Gastrocnemius medialis (tissue), 4 donors: ENCODE measurements around the gene TYK2.
"Not testable (repeated sequence)": the region's sequence is repeated elsewhere in the genome, so short reads cannot be mapped to it uniquely, and the experiment has no call there.

Experiments
- POLR2A ChIP-seq, 2 donors: fragments of 450-650 bp; IDR thresholded peaks; one replicate each; pipeline ENCODE4 v1.6.1; 2017; ENCODE audit warnings: antibody characterized with exemption in 2 of 2, mild to moderate bottlenecking in 2 of 2, moderate library complexity in 2 of 2
- TF ChIP-seq, protein P1 (sequence below), 5 experiments: fragments of 450-650 bp in 3 of 5; fragments of 200-600 bp in 2 of 5; sonication (generic) in 2 of 5; IDR thresholded peaks in 4 of 5; conservative IDR thresholded peaks in 1 of 5; 1 replicate in 4 of 5; 2 replicates in 1 of 5; pipeline ENCODE4 v1.5.1; 2016 to 2019; ENCODE audit warnings: antibody characterized with exemption in 5 of 5, mild to moderate bottlenecking in 3 of 5, moderate library complexity in 3 of 5

GRCh38 chr19:10336725-10337124 lies 43.6 kb downstream of the TYK2 start:
- TF ChIP-seq, protein P1, sequence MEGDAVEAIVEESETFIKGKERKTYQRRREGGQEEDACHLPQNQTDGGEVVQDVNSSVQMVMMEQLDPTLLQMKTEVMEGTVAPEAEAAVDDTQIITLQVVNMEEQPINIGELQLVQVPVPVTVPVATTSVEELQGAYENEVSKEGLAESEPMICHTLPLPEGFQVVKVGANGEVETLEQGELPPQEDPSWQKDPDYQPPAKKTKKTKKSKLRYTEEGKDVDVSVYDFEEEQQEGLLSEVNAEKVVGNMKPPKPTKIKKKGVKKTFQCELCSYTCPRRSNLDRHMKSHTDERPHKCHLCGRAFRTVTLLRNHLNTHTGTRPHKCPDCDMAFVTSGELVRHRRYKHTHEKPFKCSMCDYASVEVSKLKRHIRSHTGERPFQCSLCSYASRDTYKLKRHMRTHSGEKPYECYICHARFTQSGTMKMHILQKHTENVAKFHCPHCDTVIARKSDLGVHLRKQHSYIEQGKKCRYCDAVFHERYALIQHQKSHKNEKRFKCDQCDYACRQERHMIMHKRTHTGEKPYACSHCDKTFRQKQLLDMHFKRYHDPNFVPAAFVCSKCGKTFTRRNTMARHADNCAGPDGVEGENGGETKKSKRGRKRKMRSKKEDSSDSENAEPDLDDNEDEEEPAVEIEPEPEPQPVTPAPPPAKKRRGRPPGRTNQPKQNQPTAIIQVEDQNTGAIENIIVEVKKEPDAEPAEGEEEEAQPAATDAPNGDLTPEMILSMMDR (IDR thresholded peaks at IDR 0.05 in 4 of 5, conservative IDR thresholded peaks at IDR 0.05 in 1 of 5): not testable (repeated sequence)
- not testable (repeated sequence) for TF ChIP-seq POLR2A (IDR thresholded peaks at IDR 0.05)
